ENCODE measurements around the gene PRICKLE4. TPM values are rescaled to one million over a fixed set of nuclear protein-coding genes. Genes with fewer than 3 reads are reported as not detected.
"Not testable (repeated sequence)": the region's sequence is repeated elsewhere in the genome, so short reads cannot be mapped to it uniquely, and the experiment has no call there.

The PRICKLE4 gene
- total RNA-seq, 1 experiment from 2014 or later = not detected

GRCh38 chr6:41796474-41796873, 15.9 kb downstream of the PRICKLE4 start:
- DNase-seq (ENCODE audit: low spot score) = no peak

GRCh38 chr6:41798901-41799558, 18.4 kb downstream of the PRICKLE4 start:
- no peak for DNase-seq (ENCODE audit: low spot score)

DNA sequence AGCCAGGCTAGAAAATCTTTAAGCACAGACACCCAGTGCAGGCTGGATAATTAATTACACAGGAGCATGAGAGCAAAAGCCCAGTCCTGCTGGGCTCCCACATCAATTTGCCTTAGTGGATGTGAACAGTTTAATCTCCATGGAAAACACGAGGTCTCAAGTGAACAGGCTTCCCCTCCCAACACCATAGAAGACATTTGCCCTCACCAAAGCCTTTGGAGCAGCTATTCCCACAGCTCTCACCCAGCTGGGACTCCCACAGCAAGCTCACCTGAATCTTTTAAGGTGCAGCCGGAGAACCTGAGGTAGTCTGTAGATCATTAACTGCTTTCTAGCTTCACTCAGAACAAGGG, 19.0 kb downstream of the PRICKLE4 start:
- no peak for DNase-seq (ENCODE audit: low spot score)

DNA sequence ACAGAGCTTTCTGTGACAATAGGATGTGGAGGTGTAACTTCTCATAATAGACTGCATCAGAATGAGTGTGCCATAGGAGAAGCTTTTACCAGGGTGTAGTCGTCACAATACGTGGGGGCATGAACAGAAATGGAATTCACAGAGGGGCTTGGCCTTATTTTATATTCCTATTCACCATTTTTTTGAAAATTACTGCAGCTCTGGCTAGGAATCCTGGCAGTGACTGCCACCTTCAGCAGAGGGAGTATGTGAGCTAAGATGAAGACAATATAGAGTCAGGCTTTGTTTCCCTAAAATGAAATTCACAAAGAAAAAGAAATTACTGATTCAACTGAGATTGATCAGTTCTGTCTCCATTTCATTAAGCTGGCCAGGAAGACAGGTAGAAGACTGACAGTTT, 20.8 kb downstream of the PRICKLE4 start:
- no peak for DNase-seq (ENCODE audit: low spot score)

DNA sequence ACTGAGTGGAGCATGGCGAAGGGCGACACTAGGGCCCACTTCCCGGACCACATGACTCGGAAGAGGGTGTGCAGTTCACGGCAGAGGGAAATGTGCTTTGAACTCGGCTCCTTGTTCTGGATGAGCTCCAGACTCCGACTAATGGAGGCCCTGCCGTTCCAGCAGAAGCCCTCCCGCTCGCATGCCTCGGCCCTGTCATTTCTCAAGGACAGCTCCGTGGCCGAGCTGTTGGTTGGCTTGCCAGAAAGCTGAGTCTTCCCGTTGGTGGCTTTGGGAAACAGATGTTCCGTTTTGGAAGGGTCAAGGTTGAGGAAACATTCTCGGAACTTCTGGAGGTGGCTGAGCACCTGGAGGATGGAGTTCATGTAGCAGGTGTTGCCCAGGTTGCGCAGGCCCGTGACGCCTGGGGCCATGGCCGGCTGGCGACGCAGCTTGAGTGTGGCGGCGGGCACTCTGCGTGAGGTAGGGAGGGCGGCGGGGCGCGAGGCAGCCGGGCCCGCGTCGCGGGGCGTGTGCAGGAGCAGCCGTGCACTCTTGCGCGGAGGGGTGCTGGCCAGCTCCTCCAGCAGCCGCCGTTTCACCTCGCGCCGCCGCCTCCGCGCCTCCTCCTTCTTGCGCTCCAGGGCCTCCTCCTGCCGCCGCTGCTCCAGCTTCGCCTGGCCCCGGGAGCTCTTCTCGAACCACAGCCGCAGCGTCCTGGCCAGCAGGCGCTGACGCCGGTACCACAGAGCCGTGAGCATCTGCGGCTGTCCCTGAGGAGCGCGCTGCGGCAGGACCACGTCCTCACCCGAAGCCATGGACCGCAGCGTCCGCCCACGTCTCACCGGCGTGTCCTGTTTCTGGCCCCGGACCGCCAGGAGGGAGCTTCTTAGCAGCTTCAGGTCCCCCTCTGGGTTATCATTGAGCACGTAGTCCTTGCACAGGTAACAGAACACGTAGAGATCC, 25.5 kb downstream of the PRICKLE4 start:
- no peak for DNase-seq (ENCODE audit: low spot score)

DNA sequence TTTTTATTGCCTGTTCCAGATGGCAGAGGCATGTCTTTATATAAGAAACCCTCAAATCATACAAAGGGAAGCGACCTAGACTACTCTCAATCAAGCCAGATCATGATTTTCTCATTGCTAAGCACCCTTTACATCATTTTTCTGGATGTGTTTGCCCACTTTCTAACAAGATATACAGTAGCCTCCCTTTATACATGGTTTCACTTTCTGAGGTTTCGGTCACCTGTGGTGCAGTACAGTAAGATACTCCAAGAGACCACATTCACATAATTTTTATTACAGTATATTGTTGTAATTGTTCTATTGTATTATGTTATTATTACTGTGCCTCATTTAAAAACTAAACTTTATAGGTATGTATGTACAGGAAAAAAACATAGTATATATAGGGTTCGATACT, 30.5 kb downstream of the PRICKLE4 start:
- DNase-seq (ENCODE audit: low spot score) = no peak

DNA sequence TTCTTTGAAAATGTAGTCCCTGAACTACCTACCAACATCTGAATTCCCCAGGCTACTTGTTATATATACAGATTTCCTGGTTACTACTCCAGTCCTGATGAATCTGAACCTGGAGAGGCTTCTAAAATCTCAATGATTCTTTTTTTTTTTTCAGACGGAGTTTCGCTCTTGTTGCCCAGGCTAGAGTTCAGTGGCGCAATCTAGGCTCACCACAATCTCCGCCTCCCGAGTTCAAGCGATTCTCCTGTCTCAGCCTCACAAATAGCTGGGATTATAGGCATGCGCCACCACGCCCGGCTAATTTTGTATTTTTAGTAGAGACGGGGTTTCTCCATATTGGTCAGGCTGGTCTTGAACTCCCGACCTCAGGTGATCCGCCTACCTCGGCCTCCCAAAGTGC, 31.4 kb downstream of the PRICKLE4 start:
- DNase-seq (ENCODE audit: low spot score) = not testable (repeated sequence)

DNA sequence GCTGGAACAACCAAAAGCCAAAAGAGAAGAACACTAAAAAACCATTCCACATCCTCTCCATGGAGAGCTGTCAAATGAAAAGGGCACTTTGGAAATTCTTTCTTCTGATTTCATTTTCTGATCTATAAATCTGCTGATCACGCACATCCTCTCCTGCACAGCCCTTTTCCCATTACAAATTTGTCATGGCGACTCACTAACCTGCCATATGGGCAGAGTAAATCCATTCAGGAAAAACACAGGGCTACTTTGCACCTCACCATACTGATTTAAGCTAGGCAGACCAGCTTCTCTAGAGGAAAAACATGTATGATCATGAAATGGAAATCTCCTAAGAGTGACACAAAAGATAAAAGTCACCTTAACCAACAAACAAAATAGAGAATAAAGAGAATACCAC, 32.9 kb downstream of the PRICKLE4 start:
- no peak for DNase-seq (ENCODE audit: low spot score)

DNA sequence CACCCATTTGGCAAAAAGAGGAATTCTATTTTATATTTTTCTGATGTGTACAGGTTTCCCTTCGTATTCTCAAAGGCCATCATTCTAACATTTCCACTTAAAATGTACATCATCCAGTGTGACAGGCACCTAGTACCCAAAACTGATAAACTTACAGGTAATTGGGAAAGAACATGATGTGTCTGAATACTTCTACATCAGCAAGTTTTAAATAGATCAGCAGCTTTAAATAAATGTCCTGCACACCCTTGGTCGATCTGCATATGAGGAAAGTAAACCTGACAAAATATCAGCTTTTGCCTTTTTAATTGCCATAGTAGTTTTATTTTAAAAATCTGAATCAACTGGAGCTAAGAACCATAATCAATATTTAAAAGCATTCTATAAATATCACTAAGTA, 33.4 kb downstream of the PRICKLE4 start:
- no peak for DNase-seq (ENCODE audit: low spot score)

DNA sequence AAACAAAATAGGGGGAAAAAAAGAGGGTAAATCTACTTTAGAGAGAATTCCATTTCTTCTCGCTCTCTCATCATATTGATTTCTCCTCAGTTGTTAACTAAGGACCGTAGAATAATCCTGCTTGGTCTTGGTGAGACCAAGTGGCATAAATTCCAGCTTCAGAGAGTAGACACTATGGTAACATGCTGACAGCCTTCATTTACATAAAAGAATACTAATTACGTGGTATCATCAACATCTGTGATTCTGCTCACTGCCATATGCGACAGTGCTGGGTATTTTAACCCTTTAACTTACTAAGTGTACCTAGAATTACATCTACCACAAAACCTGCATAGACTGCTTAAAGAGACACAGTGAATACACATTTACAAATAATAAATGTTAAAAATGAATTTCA, 34.0 kb downstream of the PRICKLE4 start:
- DNase-seq (ENCODE audit: low spot score) = no peak

DNA sequence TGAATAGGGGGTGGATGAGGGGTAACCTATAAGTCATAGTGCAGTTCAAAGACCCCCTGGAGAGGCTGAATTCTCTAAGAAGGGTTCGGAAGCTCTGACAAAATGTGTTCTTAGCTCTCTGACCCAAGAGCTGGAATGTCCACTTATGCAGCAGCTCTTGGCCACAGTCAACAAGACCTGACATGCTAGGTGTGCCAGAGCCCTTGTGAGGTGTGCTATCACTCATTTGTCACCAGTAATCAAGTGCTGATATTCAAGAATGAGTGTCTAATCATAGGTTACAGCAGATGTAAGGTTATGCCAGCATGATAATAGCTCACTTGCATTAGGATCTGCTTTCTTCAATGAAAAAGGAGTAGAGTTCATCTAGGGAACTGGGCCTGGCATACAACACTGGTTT, 35.0 kb downstream of the PRICKLE4 start:
- DNase-seq (ENCODE audit: low spot score) = no peak

- no peak for DNase-seq (ENCODE audit: low spot score)
Measured at GRCh38 chr6:41818271-41819054, 37.9 kb downstream of the PRICKLE4 start.

GRCh38 chr6:41821266-41821665, 40.7 kb downstream of the PRICKLE4 start:
- no peak for DNase-seq (ENCODE audit: low spot score)

GRCh38 chr6:41822021-41822420, 41.4 kb downstream of the PRICKLE4 start:
- no peak for DNase-seq (ENCODE audit: low spot score)

GRCh38 chr6:41823178-41823577, 42.6 kb downstream of the PRICKLE4 start:
- DNase-seq (ENCODE audit: low spot score) = no peak

DNA sequence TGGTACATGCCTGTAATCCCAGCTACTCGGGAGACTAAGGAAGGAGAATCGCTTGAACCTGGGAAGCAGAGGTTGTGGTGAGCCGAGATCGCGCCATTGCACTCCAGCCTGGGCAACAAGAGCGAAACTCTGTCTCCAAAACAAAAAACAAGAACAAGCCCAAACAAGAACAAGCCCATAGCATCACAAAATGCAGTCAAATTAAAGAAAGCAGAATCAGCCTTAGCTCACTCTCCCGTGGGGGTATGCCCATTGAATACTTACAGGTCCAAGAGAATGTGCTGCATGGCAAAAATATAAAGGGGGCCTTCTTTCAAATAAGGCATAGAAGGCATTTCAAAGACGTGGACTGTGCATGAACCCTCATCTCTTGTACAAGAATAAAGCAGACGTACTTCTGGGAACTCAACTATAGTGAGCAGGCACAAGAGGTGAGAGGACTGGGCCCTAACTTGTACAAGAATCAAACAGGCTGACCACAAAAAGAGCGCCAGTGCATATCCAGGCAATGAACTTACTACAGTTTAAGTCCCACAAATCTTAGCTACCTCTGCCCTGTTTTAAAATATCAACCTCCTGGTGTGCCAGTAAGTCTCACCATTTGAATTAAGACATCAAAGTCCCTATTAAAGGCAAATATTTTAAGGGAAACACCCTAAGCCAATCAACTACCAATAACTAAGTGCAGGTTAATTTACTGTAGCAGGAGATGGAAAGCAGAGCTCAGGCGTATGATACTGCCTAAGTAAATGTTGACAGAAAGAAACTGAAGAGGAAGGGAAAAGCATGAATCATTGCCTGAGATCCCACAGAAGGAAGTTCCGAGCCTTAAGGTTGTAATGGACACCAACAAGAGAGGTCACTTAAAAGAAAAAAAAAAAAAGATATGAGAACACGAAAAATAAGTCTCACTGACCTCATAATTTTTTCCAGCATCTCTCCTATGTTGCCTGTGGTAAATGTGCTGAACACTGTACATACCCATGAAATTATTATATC, 44.3 kb downstream of the PRICKLE4 start:
- DNase-seq (ENCODE audit: low spot score) = no peak

DNA sequence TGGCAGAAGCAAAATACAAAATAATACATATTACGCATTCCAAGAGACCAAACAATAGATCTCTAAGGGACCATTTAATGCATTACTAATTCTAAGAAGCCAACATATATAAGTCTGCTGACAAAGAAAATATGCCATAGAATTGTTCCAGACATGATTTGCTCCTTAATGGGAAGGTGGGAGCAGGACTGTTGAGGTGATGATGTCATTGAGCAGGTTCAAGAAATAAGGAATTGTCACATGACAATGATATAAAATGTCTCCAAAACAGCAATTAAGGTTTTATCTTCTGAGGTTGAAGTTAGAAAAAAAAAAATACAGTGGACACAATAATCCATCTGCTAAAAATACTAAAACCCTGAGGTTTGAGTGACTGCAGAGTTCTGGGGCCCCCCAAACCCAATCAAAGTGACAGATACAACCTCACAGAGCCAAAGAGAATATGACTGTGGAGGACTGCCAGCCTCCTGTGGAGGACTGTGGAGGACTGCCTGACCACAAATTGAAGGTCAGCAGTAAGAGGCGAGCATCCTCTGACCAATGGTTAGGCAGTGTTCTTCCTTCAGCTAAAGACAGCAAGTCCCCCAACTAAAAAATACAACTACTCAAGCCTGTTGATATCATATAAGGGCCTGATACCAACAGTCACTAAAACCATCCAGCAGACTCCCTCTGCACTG, 45.9 kb downstream of the PRICKLE4 start:
- no peak for DNase-seq (ENCODE audit: low spot score)

- no peak for DNase-seq (ENCODE audit: low spot score)
Measured at GRCh38 chr6:41832263-41832662, 51.7 kb downstream of the PRICKLE4 start.

- no peak for DNase-seq (ENCODE audit: low spot score)
Measured at GRCh38 chr6:41836022-41836659, 55.6 kb downstream of the PRICKLE4 start.

DNA sequence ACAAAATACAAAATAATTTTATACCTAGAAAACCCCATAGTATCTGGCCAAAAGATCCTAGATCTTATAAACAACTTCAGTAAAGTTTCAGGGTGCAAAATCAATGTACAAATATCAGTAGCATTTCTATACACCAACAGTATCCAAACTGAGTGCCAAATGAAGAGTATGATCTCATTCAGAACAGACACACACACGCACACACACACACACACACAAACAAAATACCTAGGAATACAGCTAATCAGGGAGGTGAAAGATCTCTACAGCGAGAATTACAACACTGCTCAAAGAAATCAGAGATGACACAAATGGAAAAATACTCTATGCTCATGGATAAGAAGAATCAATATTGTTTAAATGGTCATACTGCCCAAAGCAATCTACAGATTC, 56.1 kb downstream of the PRICKLE4 start:
- DNase-seq (ENCODE audit: low spot score) = no peak

Measured in H4 (cell line).